Measurements from ENCODE around the gene TGFBR1.

Gene TGFBR1

GRCh38 chr9:99172124-99173091 is 67.5 kb downstream of the TGFBR1 start:
- peak; percentile 81 to 83 for DNase-seq

- no peak for DNase-seq
Measured at GRCh38 chr9:99173570-99174504, 68.9 kb downstream of the TGFBR1 start.

GRCh38 chr9:99176527-99177013 is 71.7 kb downstream of the TGFBR1 start:
- no peak for DNase-seq

GRCh38 chr9:99177576-99178366 is 72.9 kb downstream of the TGFBR1 start:
- no peak for DNase-seq

- no peak for DNase-seq
Measured at GRCh38 chr9:99178912-99179872, 74.3 kb downstream of the TGFBR1 start.

GRCh38 chr9:99180199-99180598 is 75.3 kb downstream of the TGFBR1 start:
- no peak for DNase-seq

GRCh38 chr9:99180662-99181061 is 75.7 kb downstream of the TGFBR1 start:
- no peak for DNase-seq

GRCh38 chr9:99181206-99181605 is 76.3 kb downstream of the TGFBR1 start:
- no peak for DNase-seq

GRCh38 chr9:99181621-99182020 is 76.7 kb downstream of the TGFBR1 start:
- DNase-seq, result no peak

GRCh38 chr9:99182356-99182755 is 77.4 kb downstream of the TGFBR1 start:
- DNase-seq, result no peak

- DNase-seq, result no peak
Measured at GRCh38 chr9:99183616-99184015, 78.7 kb downstream of the TGFBR1 start.

- DNase-seq, result no peak
Measured at GRCh38 chr9:99184110-99184474, 79.2 kb downstream of the TGFBR1 start.

GRCh38 chr9:99184475-99185347 is 79.8 kb downstream of the TGFBR1 start:
- peak; percentile 89 to 90 for DNase-seq

- DNase-seq, result no peak
Measured at GRCh38 chr9:99185348-99185632, 80.4 kb downstream of the TGFBR1 start.

- no peak for DNase-seq
Measured at GRCh38 chr9:99185934-99186333, 81.0 kb downstream of the TGFBR1 start.

- no peak for DNase-seq
Measured at GRCh38 chr9:99187311-99187710, 82.4 kb downstream of the TGFBR1 start.

GRCh38 chr9:99189186-99189585 is 84.3 kb downstream of the TGFBR1 start:
- DNase-seq, result no peak

- DNase-seq, result no peak
Measured at GRCh38 chr9:99189887-99190596, 85.1 kb downstream of the TGFBR1 start.

- DNase-seq, result no peak
Measured at GRCh38 chr9:99190597-99191283, 85.8 kb downstream of the TGFBR1 start.
